GM12801 (cell line): ENCODE data around the gene ATP10A.

Source experiments
- CTCF ChIP-seq: IDR thresholded peaks from one replicate; pipeline ENCODE4 v1.5.1; 2011; ENCODE audit warnings: control low read depth; ENCODE audit not compliant: insufficient read length; ENCODE audit errors: extremely low read depth

The ATP10A gene

GRCh38 chr15:25712192-25712960, 150.8 kb downstream of the ATP10A start:
- TF ChIP-seq CTCF: no peak

DNA sequence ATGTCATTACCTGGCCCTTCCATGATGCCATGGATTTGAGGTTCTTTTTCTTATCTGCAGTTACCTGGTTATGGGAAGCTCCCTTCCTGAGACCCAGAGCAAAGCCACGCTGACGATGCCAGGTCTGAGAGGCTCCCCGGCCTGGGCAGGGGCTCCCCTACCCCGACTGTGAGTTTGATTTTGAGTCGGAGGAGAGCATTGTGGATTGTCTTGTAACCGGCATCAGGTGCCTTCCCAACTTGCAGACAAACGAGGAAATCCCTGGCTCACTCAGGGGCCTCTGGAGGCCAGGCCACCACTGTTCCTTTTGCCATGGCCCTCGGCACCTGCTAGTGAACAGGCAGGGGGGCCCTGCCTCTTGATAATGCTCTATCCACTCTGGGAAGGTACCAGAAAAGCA, 151.4 kb downstream of the ATP10A start:
- TF ChIP-seq CTCF: no peak

- TF ChIP-seq CTCF: no peak
Observed at GRCh38 chr15:25711164-25711563, 152.0 kb downstream of the ATP10A start.

- TF ChIP-seq CTCF: no peak
Observed at GRCh38 chr15:25710184-25710583, 152.9 kb downstream of the ATP10A start.

DNA sequence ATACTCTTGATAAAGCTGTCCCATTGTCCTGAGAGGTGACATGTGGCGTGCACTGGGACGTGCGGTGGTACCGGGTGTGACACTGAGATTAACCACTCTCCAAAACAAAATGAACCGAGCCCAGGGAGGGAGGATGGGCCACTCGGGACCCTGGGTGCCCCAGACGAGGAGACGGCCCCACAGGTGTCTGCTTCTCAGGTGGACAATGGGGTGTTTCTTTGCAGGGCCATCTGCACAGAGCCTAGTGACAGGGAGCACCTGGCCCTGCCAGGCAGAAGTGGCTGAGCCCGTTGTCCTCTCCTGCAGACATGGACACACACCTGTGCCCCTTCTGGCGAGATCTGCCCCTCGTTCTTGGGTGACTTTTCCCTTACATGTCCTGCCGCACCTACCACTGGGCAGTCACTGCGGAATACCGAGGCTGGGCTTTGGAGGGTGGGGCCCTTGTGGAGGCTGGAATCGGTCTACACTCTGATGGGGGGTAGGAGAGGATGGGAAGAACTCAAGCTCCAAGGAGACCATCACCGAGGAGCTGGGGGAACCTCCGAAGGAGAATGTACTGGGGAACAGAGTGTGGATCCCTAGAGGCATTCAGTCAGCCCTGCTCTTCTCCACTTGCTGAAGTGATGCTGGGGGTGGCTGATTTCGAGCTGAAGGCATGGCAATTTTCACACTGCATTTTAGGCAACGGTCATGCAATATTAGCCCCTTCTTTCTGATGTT, 153.5 kb downstream of the ATP10A start:
- TF ChIP-seq CTCF: no peak

DNA sequence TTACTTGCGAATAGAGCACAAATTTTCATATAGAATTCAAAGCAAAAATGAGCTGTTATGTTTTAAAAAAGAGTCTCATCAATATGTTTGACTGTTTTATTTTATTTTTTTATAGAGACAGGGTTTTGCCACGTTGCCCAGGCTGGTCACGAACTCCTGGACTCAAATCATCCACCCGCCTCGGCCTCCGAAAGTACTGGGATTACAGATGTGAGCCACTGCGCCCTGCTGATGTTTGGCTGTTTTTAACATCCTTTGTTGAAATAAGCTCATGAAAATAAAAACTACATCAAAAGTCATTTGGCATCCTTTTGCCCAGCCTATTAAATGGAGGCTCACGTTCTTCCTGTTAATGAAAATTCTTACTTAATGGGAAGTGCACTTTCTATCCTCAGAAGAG, 154.7 kb downstream of the ATP10A start:
- TF ChIP-seq CTCF: no peak

DNA sequence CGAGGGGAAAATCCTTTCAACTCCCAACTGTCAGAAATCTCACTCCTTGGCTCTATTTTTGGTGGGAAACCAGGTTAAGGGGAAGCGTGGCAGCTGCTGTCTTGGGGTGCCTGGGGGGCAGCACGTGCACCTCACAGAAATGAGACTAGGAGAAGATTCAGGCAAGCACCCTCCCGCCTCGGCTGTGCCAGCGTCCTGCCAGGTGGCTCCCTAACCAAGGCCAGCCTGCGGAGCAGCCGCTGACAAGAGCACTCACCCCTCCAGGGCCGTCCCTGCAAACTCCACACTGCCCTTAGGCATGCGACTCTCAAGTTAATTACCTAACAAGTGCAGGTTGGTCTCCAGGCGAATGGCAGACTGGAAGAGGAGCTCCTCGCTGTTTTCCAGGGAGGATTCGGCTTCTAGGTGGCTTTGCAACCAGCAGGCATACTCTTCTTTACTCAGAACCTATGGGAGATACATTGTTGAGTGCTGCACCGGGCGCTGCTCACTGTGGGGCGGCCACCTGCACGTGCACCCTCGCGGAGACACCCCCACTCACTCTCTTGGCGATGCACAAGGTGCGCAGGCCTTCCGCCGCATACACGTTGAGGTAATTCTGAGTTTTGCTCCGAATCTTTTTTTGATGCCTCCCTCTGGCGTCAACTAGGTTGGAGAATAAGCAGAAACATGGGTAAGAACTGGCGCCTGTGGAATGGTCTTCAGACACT, 155.3 kb downstream of the ATP10A start:
- TF ChIP-seq CTCF: no peak
